Measurements from ENCODE around the gene SLC43A3.

Gene SLC43A3

GRCh38 chr11:57438345-57439285, 11.7 kb upstream of the SLC43A3 start:
- H3K4me3 ChIP-seq (ENCODE audit: low read depth, low read length) = no peak overlapping the region
- in situ Hi-C loops (cut with HindIII; ENCODE audit: low sequenced_read_pairs) = no loop called here
- DNase-seq (ENCODE audit: low read depth, low spot score) = no peak
- TF ChIP-seq CTCF (IDR thresholded peaks at IDR 0.05; ENCODE audit: low read depth, low read length) = no peak

DNA sequence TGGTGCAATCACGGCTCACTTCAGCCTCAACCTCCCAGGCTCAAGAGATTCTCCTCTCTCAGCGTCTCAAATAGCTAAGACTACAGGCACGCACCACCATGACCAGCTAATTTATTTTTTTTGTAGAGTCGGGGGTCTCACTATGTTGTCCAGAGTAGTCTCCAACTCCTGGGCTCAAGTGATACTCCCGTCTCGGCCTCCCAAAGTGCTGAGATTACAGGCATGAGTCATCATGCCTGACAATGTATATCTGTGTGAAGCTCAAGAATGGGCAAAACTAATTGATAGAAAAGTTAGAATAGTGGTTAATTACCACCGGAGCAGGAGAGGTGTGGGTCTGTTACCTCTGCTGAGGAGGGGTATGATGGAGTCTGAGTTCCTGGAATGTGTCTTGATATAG, 9.1 kb upstream of the SLC43A3 start:
- H3K4me3 ChIP-seq (ENCODE audit: low read depth, low read length) = no peak overlapping the region
- no peak for DNase-seq (ENCODE audit: low read depth, low spot score)
- no peak for TF ChIP-seq CTCF (IDR thresholded peaks at IDR 0.05; ENCODE audit: low read depth, low read length)
- in situ Hi-C loops (cut with HindIII; ENCODE audit: low sequenced_read_pairs) = no loop called here

- DNase-seq (ENCODE audit: low read depth, low spot score) = peak; percentile 80
- TF ChIP-seq CTCF (IDR thresholded peaks at IDR 0.05; ENCODE audit: low read depth, low read length) = no peak
- in situ Hi-C loops (cut with HindIII; ENCODE audit: low sequenced_read_pairs) = no loop called here
- H3K4me3 ChIP-seq (ENCODE audit: low read depth, low read length) = no peak overlapping the region
Measured at GRCh38 chr11:57434640-57435546, 8.0 kb upstream of the SLC43A3 start.

GRCh38 chr11:57432714-57433163, 5.8 kb upstream of the SLC43A3 start:
- DNase-seq (ENCODE audit: low read depth, low spot score) = peak; percentile 86
- in situ Hi-C loops (cut with HindIII; ENCODE audit: low sequenced_read_pairs) = no loop called here
- TF ChIP-seq CTCF (IDR thresholded peaks at IDR 0.05; ENCODE audit: low read depth, low read length) = no peak
- H3K4me3 ChIP-seq (ENCODE audit: low read depth, low read length) = no peak overlapping the region

- H3K4me3 ChIP-seq (ENCODE audit: low read depth, low read length) = no peak overlapping the region
- no peak for DNase-seq (ENCODE audit: low read depth, low spot score)
- in situ Hi-C loops (cut with HindIII; ENCODE audit: low sequenced_read_pairs) = no loop called here
- TF ChIP-seq CTCF (IDR thresholded peaks at IDR 0.05; ENCODE audit: low read depth, low read length) = no peak
Measured at GRCh38 chr11:57432149-57432561, 5.2 kb upstream of the SLC43A3 start.

DNA sequence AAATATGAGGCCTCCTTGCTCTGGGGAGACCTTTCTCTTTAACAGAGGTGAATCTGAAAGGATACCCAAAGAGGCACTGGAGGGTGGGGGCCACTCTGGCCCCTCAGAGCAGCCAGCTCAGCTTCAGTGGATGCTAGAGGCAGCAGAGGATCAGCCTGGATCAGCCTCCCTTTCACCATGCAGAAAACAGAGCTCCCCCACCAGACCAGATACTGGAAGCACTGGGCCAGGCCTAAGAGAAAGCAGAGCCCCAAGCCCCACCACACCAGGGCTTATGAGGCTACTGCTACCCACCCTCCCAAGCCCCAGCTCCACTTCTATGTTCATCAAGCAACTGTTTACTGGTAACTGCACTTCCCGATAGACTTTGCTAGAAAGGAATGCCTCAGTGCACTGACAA, 4.0 kb upstream of the SLC43A3 start:
- DNase-seq (ENCODE audit: low read depth, low spot score) = no peak
- H3K4me3 ChIP-seq (ENCODE audit: low read depth, low read length) = no peak overlapping the region
- in situ Hi-C loops (cut with HindIII; ENCODE audit: low sequenced_read_pairs) = no loop called here
- peak; percentile 8 for TF ChIP-seq CTCF (IDR thresholded peaks at IDR 0.05; ENCODE audit: low read depth, low read length)

Measured in astrocyte of the spinal cord (primary cell).